SK-N-SH (cell line): Measurements from ENCODE around the gene MRPS23. TPM values are rescaled to one million over a fixed set of nuclear protein-coding genes. Genes with fewer than 3 reads are reported as not detected.

Source experiments
- CTCF ChIA-PET: fragments of 300-600, 350-600 bp; formaldehyde crosslinking; extraction: SDS; loops from one replicate; lab custom pipeline; 2021; lab: Yijun Ruan, JAX
- POLR2A ChIA-PET: fragments of 350-600 bp; sonication (Branson Sonifier 250); formaldehyde crosslinking; extraction: SDS; loops from one replicate; lab custom pipeline; 2020; ENCODE audit warnings: antibody characterized with exemption, inconsistent platforms; lab: Yijun Ruan, JAX
- DNase-seq: peaks from one replicate; pipeline ENCODE4 v3.0.0; 2012
- H2AFZ ChIP-seq: fragments of 200-600 bp; sonication (generic); 2 replicates; pipeline ENCODE4 v1.8.1; 2016; ENCODE audit warnings: antibody characterized with exemption, mild to moderate bottlenecking, low read depth
- H3F3A ChIP-seq: fragments of 200-600 bp; sonication (generic); replicated peaks from 2 replicates; pipeline ENCODE3; 2016; ENCODE audit warnings: antibody characterized with exemption, mild to moderate bottlenecking; ENCODE audit not compliant: insufficient read depth
- H3K27ac ChIP-seq, 2 experiments: fragments of 200-500 bp in 1 of 2; fragments of 200-600 bp in 1 of 2; sonication (Bioruptor generic) in 1 of 2; sonication (generic), shearing (Covaris generic) in 1 of 2; 2 replicates each; pipeline versions ENCODE4 v1.5.1 to v1.6.1; 2014 to 2016; ENCODE audit warnings: low read depth in 2 of 2, inconsistent platforms in 1 of 2, low read length in 1 of 2, mild to moderate bottlenecking in 1 of 2, mixed read lengths in 1 of 2
- H3K27me3 ChIP-seq: fragments of 200-600 bp; sonication (generic), shearing (Covaris generic); 2 replicates; pipeline ENCODE4 v1.6.1; 2016; ENCODE audit warnings: mixed run types; ENCODE audit not compliant: insufficient read depth
- H3K36me3 ChIP-seq, 2 experiments: fragments of 200-500 bp in 1 of 2; fragments of 200-600 bp in 1 of 2; sonication (Bioruptor generic) in 1 of 2; sonication (generic) in 1 of 2; replicated peaks in 1 of 2; 2 replicates each; pipeline versions ENCODE3 to v1.5.1; 2014 to 2016; ENCODE audit warnings: low read length in 1 of 2, mild to moderate bottlenecking in 1 of 2; ENCODE audit not compliant: insufficient read depth in 2 of 2, control insufficient read depth in 1 of 2
- H3K4me1 ChIP-seq, 2 experiments: fragments of 200-500 bp in 1 of 2; fragments of 200-600 bp in 1 of 2; sonication (Bioruptor generic) in 1 of 2; sonication (generic), shearing (Covaris generic) in 1 of 2; 2 replicates each; pipeline versions ENCODE4 v1.5.1 to v1.6.1; 2014 to 2016; ENCODE audit warnings: low read depth in 1 of 2, low read length in 1 of 2, mixed run types in 1 of 2; ENCODE audit not compliant: insufficient read depth in 2 of 2, control insufficient read depth in 1 of 2
- H3K4me2 ChIP-seq: fragments of 200-600 bp; sonication (generic), shearing (Covaris generic); 2 replicates; pipeline ENCODE4 v1.6.1; 2017; ENCODE audit warnings: mixed run types
- H3K4me3 ChIP-seq, 2 experiments: fragments of 200-500 bp in 1 of 2; fragments of 200-600 bp in 1 of 2; sonication (Bioruptor generic) in 1 of 2; sonication (generic), shearing (Covaris generic) in 1 of 2; 2 replicates each; pipeline versions ENCODE4 v1.5.1 to v1.8.1; 2014 to 2016; ENCODE audit warnings: low read depth in 2 of 2, inconsistent platforms in 1 of 2, low read length in 1 of 2, mild to moderate bottlenecking in 1 of 2, mixed read lengths in 1 of 2, moderate library complexity in 1 of 2
- H3K79me2 ChIP-seq: fragments of 200-600 bp; sonication (generic); 2 replicates; pipeline ENCODE4 v1.8.1; 2017; ENCODE audit warnings: mild to moderate bottlenecking; ENCODE audit not compliant: insufficient read depth
- H3K9ac ChIP-seq: fragments of 200-600 bp; sonication (generic); 2 replicates; pipeline ENCODE4 v1.6.1; 2017; ENCODE audit warnings: mixed run types
- H3K9me2 ChIP-seq: fragments of 200-600 bp; sonication (generic); 2 replicates; pipeline ENCODE4 v1.6.1; 2017; ENCODE audit warnings: mixed run types
- H3K9me3 ChIP-seq: fragments of 200-600 bp; sonication (generic); 2 replicates; pipeline ENCODE4 v1.6.1; 2017; ENCODE audit warnings: mixed run types, mild to moderate bottlenecking, moderate library complexity
- H4K20me1 ChIP-seq: fragments of 200-600 bp; sonication (generic); 2 replicates; pipeline ENCODE4 v1.6.1; 2017; ENCODE audit warnings: mild to moderate bottlenecking, mixed run types; ENCODE audit not compliant: insufficient read depth
- CHD2 ChIP-seq: fragments of 150-350 bp; IDR thresholded peaks from 2 replicates; pipeline ENCODE4 v1.6.1; 2018; ENCODE audit warnings: low read length; ENCODE audit not compliant: partially characterized antibody
- EP300 ChIP-seq, 2 experiments: IDR thresholded peaks; 2 replicates each; pipeline versions ENCODE4 v1.4.0 to v1.6.1; 2012; ENCODE audit warnings: borderline replicate concordance in 1 of 2, low read depth in 1 of 2, low read length in 1 of 2
- EZH2phosphoT487 ChIP-seq: fragments of 200-600 bp; sonication (generic); IDR thresholded peaks from 2 replicates; pipeline ENCODE4 v1.6.1; 2017; ENCODE audit warnings: low read depth, mixed run types, mild to moderate bottlenecking, antibody characterized with exemption, moderate library complexity, borderline replicate concordance
- FOXM1 ChIP-seq: IDR thresholded peaks from 2 replicates; pipeline ENCODE4 v1.4.0; 2012; ENCODE audit warnings: low read depth, mild to moderate bottlenecking
- GATA2 ChIP-seq: sonication (generic); formaldehyde crosslinking; IDR thresholded peaks from 2 replicates; pipeline ENCODE4 v1.5.0; 2020; ENCODE audit warnings: mild to moderate bottlenecking, missing genetic modification reagents
- JUND ChIP-seq: IDR thresholded peaks from 2 replicates; pipeline ENCODE4 v1.4.0; 2012
- MAX ChIP-seq: IDR thresholded peaks from 2 replicates; pipeline ENCODE4 v1.4.0; 2012; ENCODE audit warnings: low read depth
- MEF2A ChIP-seq: IDR thresholded peaks from 2 replicates; pipeline ENCODE4 v1.4.0; 2012; ENCODE audit warnings: low read depth, borderline replicate concordance
- NFIC ChIP-seq: IDR thresholded peaks from 2 replicates; pipeline ENCODE4 v1.4.0; 2012; ENCODE audit warnings: borderline replicate concordance
- NRF1 ChIP-seq: IDR thresholded peaks from 2 replicates; pipeline ENCODE4 v1.6.1; 2012; ENCODE audit warnings: low read depth, mild to moderate bottlenecking, low read length
- POLR2AphosphoS5 ChIP-seq: IDR thresholded peaks from 2 replicates; pipeline ENCODE4 v1.6.1; 2012; ENCODE audit warnings: low read depth, low read length
- RAD21 ChIP-seq: IDR thresholded peaks from 2 replicates; pipeline ENCODE4 v1.6.1; 2012; ENCODE audit warnings: mild to moderate bottlenecking, low read length
- RXRA ChIP-seq: IDR thresholded peaks from 2 replicates; pipeline ENCODE4 v1.4.0; 2012; ENCODE audit warnings: low read depth, mild to moderate bottlenecking, borderline replicate concordance
- TCF12 ChIP-seq: IDR thresholded peaks from 2 replicates; pipeline ENCODE4 v1.4.0; 2012
- TEAD4 ChIP-seq: IDR thresholded peaks from 2 replicates; pipeline ENCODE4 v1.4.0; 2012; ENCODE audit warnings: mild to moderate bottlenecking, borderline replicate concordance; ENCODE audit not compliant: insufficient read depth
- USF2 ChIP-seq: fragments of 150-350 bp; IDR thresholded peaks from 2 replicates; pipeline ENCODE4 v1.6.1; 2017; ENCODE audit warnings: antibody characterized with exemption, low read length, low read depth, borderline replicate concordance
- YY1 ChIP-seq: IDR thresholded peaks from 2 replicates; pipeline ENCODE4 v1.4.0; 2012; ENCODE audit warnings: low read depth, mild to moderate bottlenecking
- WGBS: methylation state at CpG from one replicate; pipeline ENCODE4 v1.1.6; 2017; ENCODE audit warnings: low lambda C conversion rate; 5-methylcytosine and 5-hydroxymethylcytosine counted together
- polyA plus RNA-seq, 3 experiments: library from polyadenylated mRNA; depleted of rRNA; stranded (reverse); fragments of >200 nt; gene quantifications; 2 replicates each; pipeline ENCODE4 v1.2.3, GENCODE V29; 2012
- TF ChIP-seq, protein P1 (sequence below): IDR thresholded peaks from 2 replicates; pipeline ENCODE4 v1.4.0; 2012; ENCODE audit warnings: low read depth, borderline replicate concordance
- TF ChIP-seq, protein P2 (sequence below): fragments of 150-350 bp; IDR thresholded peaks from 2 replicates; pipeline ENCODE4 v1.6.1; 2016; ENCODE audit warnings: mild to moderate bottlenecking, low read depth, low read length
- TF ChIP-seq, protein P3 (sequence below): IDR thresholded peaks from 2 replicates; pipeline ENCODE4; 2012
- TF ChIP-seq, protein P4 (sequence below): IDR thresholded peaks from 2 replicates; pipeline ENCODE4 v1.6.1; 2012; ENCODE audit warnings: mild to moderate bottlenecking, low read depth, low read length, moderate library complexity

Gene MRPS23
- polyA plus RNA-seq, 1 of the 3 experiments (the other 2 are of a cell fraction): 105 TPM

DNA sequence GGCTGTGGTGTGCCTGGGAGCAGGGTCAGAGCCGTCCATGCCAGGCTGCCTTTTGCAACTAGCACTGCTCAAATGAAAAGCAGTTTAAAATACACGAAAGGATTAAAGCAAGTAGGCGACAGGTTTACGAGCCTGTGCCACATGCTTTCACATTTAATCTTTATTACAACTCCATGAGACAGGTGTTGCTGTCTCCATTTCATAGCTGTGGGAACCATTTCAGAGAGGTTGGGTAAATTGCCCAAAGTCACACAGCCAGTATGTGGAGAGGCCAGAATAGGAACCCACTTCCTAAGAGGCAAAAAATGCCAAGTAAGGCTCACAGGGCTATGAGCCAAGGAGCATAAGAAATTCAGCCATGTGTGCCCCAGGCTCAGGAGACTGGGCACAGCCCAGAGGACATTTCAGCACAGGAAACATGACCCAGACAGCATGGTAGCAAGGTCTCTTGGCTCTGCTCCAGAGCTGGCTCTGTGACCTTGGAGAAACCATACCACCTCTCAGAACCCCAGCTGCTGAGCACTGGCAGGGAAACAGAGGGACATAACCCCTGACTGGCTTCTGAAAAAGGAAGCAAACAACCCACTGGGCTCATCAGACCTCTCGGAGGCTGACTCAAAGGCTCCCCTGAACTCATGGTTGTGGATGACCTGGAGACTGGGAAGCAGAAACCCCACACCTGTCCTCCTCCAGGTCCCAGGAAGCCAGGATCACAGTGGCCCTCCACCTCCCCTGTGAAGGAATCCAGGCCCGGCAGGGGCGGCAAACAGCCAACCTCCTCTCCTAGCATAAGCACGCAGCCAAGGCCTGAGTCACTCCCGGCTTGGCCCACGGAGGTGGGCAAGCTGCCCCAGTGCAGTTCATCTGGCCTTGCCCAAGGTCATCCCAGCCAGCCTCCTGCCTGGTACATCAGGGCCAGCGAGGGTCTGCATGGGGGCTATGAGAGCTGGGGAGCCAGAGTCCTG, 40.3 kb upstream of the MRPS23 start (continued):
- TF ChIP-seq POLR2AphosphoS5 (peak; percentile 78; the same call in 1 of the 2 replicates), JUND (peak; percentile 85), NFIC (peak; percentile 97), EP300 (IDR thresholded peaks at IDR 0.05; ENCODE audit: borderline replicate concordance in 1 of 2, low read depth in 1 of 2, low read length in 1 of 2) (peak; percentile 39 to 93; a peak in 2 of 4 replicates), USF2 (no peak), CHD2 (no peak), EZH2phosphoT487 (no peak)
- TF ChIP-seq, protein P1, sequence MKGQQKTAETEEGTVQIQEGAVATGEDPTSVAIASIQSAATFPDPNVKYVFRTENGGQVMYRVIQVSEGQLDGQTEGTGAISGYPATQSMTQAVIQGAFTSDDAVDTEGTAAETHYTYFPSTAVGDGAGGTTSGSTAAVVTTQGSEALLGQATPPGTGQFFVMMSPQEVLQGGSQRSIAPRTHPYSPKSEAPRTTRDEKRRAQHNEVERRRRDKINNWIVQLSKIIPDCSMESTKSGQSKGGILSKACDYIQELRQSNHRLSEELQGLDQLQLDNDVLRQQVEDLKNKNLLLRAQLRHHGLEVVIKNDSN: no peak
- TF ChIP-seq, protein P2, sequence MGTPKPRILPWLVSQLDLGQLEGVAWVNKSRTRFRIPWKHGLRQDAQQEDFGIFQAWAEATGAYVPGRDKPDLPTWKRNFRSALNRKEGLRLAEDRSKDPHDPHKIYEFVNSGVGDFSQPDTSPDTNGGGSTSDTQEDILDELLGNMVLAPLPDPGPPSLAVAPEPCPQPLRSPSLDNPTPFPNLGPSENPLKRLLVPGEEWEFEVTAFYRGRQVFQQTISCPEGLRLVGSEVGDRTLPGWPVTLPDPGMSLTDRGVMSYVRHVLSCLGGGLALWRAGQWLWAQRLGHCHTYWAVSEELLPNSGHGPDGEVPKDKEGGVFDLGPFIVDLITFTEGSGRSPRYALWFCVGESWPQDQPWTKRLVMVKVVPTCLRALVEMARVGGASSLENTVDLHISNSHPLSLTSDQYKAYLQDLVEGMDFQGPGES: no peak

DNA sequence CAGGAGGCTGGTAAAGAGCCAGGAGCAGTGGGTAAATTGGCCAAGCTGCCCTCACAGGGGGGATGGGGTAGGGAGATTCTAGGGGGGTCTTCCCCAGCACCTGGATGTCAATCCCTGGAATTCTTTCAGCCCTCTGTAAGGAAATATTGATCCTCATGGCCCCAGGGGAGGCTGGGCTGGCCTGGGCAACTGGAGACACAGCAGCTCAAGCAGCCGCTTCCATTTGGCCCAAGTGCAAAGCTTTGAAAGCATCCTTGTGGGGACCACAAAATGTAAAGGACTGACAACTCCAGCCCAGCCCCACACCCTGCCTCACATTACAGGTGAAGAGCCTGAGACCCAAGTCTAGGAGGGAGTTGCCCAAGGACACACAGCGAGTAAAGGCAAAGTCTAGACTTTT, 39.4 kb upstream of the MRPS23 start:
- H3K36me3 ChIP-seq: peaks cover 6 to 8% of the 10 kb centered on the region in 2 experiments
- no peak overlapping the region for H2AFZ ChIP-seq
- H3F3A ChIP-seq: peaks cover 48% of the 10 kb centered on the region
- POLR2A ChIA-PET: interaction anchor here (0.9 to 2.8 kb wide), 2 partner anchors 8 to 11 kb away, joined by 3 to 7 read pairs; no protein-coding TSS in a partner anchor
- 0 out of 2 replicates have a peak overlapping the region, but pooled peaks have one; percentile 40 for H3K9ac ChIP-seq
- no peak for TF ChIP-seq GATA2 (CRISPR knock-in tag)
- TF ChIP-seq MAX: no peak
- no peak for TF ChIP-seq RAD21
- TF ChIP-seq CHD2: no peak
- no peak for TF ChIP-seq MEF2A
- TF ChIP-seq, protein P3, sequence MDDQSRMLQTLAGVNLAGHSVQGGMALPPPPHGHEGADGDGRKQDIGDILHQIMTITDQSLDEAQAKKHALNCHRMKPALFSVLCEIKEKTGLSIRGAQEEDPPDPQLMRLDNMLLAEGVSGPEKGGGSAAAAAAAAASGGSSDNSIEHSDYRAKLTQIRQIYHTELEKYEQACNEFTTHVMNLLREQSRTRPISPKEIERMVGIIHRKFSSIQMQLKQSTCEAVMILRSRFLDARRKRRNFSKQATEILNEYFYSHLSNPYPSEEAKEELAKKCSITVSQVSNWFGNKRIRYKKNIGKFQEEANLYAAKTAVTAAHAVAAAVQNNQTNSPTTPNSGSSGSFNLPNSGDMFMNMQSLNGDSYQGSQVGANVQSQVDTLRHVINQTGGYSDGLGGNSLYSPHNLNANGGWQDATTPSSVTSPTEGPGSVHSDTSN: no peak
- TF ChIP-seq NRF1: no peak
- no peak for TF ChIP-seq RXRA
- TF ChIP-seq TCF12: no peak
- no peak for TF ChIP-seq FOXM1
- TF ChIP-seq TEAD4: no peak
- TF ChIP-seq, protein P4, sequence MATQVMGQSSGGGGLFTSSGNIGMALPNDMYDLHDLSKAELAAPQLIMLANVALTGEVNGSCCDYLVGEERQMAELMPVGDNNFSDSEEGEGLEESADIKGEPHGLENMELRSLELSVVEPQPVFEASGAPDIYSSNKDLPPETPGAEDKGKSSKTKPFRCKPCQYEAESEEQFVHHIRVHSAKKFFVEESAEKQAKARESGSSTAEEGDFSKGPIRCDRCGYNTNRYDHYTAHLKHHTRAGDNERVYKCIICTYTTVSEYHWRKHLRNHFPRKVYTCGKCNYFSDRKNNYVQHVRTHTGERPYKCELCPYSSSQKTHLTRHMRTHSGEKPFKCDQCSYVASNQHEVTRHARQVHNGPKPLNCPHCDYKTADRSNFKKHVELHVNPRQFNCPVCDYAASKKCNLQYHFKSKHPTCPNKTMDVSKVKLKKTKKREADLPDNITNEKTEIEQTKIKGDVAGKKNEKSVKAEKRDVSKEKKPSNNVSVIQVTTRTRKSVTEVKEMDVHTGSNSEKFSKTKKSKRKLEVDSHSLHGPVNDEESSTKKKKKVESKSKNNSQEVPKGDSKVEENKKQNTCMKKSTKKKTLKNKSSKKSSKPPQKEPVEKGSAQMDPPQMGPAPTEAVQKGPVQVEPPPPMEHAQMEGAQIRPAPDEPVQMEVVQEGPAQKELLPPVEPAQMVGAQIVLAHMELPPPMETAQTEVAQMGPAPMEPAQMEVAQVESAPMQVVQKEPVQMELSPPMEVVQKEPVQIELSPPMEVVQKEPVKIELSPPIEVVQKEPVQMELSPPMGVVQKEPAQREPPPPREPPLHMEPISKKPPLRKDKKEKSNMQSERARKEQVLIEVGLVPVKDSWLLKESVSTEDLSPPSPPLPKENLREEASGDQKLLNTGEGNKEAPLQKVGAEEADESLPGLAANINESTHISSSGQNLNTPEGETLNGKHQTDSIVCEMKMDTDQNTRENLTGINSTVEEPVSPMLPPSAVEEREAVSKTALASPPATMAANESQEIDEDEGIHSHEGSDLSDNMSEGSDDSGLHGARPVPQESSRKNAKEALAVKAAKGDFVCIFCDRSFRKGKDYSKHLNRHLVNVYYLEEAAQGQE: no peak
- TF ChIP-seq YY1: no peak
- no peak for TF ChIP-seq NFIC
- H3K27me3 ChIP-seq: no peaks in the 10 kb centered on the region
- H3K9me2 ChIP-seq: no peaks in the 10 kb centered on the region
- CTCF ChIA-PET: interaction anchor here (0.8 to 8.6 kb wide), 11 partner anchors 10 to 223 kb away, joined by 3 to 162 read pairs (median 11); no protein-coding TSS in a partner anchor
- H3K4me3 ChIP-seq: no peak overlapping the region
- H3K9me3 ChIP-seq: no peaks in the 10 kb centered on the region
- DNase-seq: no peak
- H3K79me2 ChIP-seq: peaks cover 70% of the 10 kb centered on the region
- peak overlapping the region; percentile 82 to 96 for H3K27ac ChIP-seq
- H4K20me1 ChIP-seq: no peaks in the 10 kb centered on the region
- 100% methylated on average over 2 of the region's 2 CpGs for WGBS
- peak overlapping the region; percentile 58; the same call in 1 of the 2 replicates for H3K4me2 ChIP-seq
- H3K4me1 ChIP-seq: peaks cover 32 to 54% of the 10 kb centered on the region in 2 experiments
